GM19193 (cell line): ENCODE results near the gene ABLIM2.

Experiments used
- POLR2A ChIP-seq: IDR thresholded peaks from 4 replicates; pipeline ENCODE4 v1.6.1; 2011; ENCODE audit not compliant: insufficient read depth, insufficient read length; ENCODE audit errors: extremely low read depth

The ABLIM2 gene

GRCh38 chr4:8108261-8108660, 50.4 kb downstream of the ABLIM2 start:
- TF ChIP-seq POLR2A, result no peak

DNA sequence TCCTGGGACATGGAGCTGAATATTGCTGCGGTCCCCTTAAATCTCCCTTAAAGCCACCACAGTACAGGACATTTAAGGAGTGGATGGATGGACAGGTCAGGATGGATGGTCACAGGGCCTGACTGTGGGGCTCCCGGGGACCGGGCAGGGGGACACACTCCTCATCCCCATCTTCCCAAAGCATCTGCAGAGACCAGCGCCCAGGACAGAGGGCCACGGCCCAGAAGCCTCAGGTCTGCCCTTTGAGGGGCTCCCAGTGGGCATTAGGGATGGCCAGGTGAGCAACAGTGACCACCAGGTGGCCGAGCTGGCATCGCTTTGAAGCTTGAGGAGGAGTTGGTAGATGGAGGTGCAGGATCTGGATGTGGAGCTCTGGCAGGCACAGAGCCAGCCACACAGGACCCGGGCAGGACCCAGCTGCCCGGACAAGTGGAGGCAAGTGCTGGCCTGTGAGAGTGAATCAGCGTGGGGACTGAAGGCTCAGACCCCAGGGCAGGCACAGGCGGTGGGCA, 51.4 kb downstream of the ABLIM2 start:
- no peak for TF ChIP-seq POLR2A

DNA sequence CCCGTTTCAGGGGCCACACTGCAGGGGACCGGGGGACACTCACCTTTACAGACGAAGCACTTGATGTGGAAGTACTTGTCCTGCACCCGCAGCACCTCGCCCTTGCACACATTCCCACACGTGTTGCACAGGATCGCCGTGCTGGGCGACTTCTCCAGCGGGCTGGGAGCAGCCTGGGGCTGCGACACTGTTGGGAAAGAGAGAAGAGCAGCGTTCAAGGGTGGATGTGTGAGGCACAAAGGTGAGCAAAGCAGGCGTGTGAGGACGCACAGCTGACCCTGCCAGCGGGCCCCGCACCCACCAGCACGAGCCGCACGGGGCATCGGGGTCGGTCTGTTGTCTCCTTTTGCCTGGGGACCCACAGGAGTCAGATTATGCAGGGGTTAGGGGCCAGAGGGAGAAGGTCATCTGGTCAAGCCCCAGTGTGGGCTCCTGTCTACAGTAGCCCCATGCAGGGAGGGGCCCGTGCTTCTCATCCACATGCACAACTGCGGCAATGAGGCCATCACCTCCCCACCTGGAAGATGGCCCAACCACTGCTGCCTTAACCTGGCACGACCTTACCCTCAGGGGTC, 52.1 kb downstream of the ABLIM2 start:
- no peak for TF ChIP-seq POLR2A

GRCh38 chr4:8105306-8106100, 53.1 kb downstream of the ABLIM2 start:
- no peak for TF ChIP-seq POLR2A

DNA sequence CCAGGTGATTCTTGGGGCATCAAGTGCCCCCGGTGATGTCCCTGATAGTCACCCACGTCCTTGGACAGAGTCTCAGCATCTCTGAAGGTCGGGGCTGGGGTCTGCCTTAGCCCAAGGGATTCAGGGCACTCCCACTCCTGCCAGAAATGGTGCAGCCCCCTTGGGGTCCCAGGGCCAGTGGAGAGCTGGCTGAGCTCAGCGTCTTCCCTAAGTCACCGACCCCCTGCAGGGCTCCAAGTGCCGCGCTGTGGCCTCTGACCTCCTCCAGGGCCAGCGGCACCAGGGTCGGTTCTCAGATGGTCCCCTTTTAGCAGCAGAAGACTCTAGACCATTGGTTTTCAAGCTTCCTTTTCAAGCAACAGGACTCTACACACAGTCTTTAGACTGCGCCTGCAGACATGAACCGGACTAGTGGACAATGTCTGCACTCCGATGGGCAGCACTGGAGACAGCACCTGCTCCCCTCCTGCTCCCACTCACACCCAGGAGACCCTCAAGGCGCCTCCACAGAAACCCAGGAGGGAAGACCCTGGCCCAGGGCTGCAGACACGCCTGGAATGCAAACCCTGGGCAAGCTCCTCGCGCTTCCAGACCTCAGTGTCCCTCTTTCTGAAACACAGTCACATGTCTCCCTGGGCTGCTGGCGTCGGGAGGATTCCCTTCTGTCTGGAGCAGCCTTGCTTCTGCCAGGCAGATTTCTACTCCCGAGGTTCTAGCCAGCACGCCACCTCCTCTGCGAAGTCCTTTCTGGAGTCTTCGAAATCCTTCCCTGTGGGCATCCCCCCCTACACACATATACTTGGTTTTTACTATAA, 53.9 kb downstream of the ABLIM2 start:
- no peak for TF ChIP-seq POLR2A

GRCh38 chr4:8103421-8104390, 54.9 kb downstream of the ABLIM2 start:
- no peak for TF ChIP-seq POLR2A

GRCh38 chr4:8102831-8103230, 55.8 kb downstream of the ABLIM2 start:
- TF ChIP-seq POLR2A, result no peak

DNA sequence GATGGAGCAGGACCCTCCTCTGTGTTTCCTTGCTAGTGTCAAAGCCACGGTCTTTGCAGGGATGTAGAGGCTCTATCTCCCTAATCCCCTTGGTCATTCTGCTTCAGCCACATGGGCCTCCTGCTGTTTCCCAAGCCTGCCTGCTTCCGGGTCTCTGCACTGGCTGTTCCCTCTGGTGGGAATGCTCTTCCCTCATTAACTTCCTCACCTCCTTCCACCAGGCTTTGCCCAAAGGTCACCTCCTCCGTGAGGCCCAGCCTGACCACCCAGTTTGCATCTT, 56.6 kb downstream of the ABLIM2 start:
- TF ChIP-seq POLR2A, result no peak

GRCh38 chr4:8101213-8102075, 57.2 kb downstream of the ABLIM2 start:
- TF ChIP-seq POLR2A, result no peak

- TF ChIP-seq POLR2A, result no peak
Measured at GRCh38 chr4:8099981-8100464, 58.6 kb downstream of the ABLIM2 start.

- no peak for TF ChIP-seq POLR2A
Measured at GRCh38 chr4:8098506-8098905, 60.1 kb downstream of the ABLIM2 start.

DNA sequence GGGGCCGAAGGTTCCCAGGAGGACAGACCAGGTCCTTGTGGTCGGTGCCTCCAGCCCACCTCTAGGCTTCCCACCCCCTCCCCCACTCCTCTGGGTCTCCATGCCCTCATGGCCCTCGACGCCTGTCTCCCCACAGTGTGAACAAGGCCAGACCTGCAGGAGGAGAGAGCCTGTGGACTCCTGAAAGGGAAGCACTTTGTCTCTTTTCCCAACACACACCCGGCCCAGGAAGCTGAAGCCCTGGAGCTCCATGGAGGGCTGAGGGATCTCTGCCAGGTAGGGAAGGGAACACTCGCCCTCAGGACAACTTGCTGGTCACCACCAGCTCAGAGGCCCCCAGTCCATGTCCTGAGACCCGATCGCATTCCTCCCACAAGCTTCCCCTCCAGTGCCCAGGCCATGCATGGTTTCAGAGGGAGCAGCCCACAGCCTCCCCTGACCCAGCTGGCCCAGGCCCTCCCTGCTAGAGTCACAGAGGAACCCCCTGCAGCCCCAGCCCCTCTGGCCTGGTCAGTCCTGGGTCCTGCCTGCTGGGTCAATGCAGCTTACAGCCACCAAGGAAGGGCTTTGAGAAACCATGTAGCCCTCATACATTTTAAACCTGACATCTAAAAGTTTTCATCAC, 60.8 kb downstream of the ABLIM2 start:
- TF ChIP-seq POLR2A, result no peak

- TF ChIP-seq POLR2A, result no peak
Measured at GRCh38 chr4:8097141-8097541, 61.5 kb downstream of the ABLIM2 start.
